GM06990 (cell line): ENCODE data around the gene UBXN1.
"Not testable (repeated sequence)": the region's sequence is repeated elsewhere in the genome, so short reads cannot be mapped to it uniquely, and the experiment has no call there.

Experiments used
- DNase-seq: peaks from one replicate; pipeline ENCODE4 v3.0.0-alpha.2; 2011; ENCODE audit not compliant: insufficient read length; ENCODE audit errors: extremely low read depth
- H3K27me3 ChIP-seq: replicated peaks from 2 replicates; pipeline ENCODE4 v1.6.0; 2011; ENCODE audit warnings: low read length; ENCODE audit not compliant: control insufficient read depth, insufficient read depth
- H3K36me3 ChIP-seq: 2 replicates; pipeline ENCODE4 v1.5.1; 2011; ENCODE audit warnings: low read length; ENCODE audit not compliant: control insufficient read depth, insufficient read depth
- H3K4me3 ChIP-seq: replicated peaks from 2 replicates; pipeline ENCODE4 v1.5.1; 2011; ENCODE audit warnings: low read depth, mild to moderate bottlenecking, control low read depth, low read length
- TF ChIP-seq, protein P1 (sequence below): IDR thresholded peaks from 2 replicates; pipeline ENCODE4 v1.5.1; 2011; ENCODE audit warnings: low read length, control low read depth, mild to moderate bottlenecking, inconsistent platforms; ENCODE audit not compliant: insufficient read depth, poor library complexity, severe bottlenecking

UBXN1 gene

DNA sequence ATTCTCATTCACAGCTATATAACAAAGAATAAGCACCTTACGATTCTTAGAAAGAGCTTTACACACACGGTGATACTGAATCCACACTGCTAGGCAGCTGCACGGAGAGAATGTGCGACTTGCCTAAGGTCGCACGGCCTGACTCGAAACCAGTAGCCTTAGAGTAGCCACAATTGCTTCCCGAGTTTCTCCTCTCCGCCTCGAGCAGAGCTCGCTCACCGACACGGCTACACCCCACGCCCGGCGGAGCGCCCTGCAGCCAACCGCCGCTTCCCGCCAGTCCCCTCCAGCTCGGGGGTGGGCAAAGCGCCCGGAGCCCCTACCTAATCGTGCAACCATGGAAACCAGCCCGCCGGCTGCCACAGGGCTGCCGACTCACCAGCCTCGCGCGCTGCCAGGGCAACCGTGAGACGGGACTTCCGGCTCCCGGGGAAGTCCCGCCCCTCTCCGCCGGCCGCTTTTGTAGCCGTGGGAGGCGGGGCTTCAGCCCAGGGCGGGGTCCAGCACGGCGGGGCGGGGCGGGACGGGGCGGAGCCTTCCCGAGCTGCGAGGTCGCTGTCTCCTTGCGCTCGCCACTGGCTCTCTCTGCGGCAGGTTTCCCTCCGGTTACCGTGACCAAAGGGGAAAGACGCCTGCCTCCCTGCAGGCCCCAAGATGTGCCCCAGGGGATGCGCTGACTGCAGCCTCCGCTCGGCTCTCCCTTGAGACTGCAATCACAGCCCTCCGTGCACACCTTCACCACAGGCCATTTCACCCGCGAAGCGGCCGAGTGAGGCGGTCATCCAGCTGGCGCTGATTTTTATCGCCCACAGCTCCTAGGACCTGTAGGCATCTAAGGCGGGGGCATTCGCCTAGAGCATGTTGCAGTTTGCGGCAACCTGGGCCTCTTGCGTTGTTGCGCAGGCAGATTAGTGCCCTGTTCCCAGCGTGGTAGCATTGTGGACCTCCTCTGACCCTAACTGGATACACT lies 27.3 kb upstream of the UBXN1 start:
- TF ChIP-seq, protein P1, sequence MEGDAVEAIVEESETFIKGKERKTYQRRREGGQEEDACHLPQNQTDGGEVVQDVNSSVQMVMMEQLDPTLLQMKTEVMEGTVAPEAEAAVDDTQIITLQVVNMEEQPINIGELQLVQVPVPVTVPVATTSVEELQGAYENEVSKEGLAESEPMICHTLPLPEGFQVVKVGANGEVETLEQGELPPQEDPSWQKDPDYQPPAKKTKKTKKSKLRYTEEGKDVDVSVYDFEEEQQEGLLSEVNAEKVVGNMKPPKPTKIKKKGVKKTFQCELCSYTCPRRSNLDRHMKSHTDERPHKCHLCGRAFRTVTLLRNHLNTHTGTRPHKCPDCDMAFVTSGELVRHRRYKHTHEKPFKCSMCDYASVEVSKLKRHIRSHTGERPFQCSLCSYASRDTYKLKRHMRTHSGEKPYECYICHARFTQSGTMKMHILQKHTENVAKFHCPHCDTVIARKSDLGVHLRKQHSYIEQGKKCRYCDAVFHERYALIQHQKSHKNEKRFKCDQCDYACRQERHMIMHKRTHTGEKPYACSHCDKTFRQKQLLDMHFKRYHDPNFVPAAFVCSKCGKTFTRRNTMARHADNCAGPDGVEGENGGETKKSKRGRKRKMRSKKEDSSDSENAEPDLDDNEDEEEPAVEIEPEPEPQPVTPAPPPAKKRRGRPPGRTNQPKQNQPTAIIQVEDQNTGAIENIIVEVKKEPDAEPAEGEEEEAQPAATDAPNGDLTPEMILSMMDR, result no peak
- DNase-seq, result peak; percentile 90
- H3K36me3 ChIP-seq, result peaks cover 2% of the 10 kb centered on the region; the same call in 1 of the 2 replicates
- peak overlapping the region; percentile 82 for H3K4me3 ChIP-seq
- no peaks in the 10 kb centered on the region for H3K27me3 ChIP-seq

DNA sequence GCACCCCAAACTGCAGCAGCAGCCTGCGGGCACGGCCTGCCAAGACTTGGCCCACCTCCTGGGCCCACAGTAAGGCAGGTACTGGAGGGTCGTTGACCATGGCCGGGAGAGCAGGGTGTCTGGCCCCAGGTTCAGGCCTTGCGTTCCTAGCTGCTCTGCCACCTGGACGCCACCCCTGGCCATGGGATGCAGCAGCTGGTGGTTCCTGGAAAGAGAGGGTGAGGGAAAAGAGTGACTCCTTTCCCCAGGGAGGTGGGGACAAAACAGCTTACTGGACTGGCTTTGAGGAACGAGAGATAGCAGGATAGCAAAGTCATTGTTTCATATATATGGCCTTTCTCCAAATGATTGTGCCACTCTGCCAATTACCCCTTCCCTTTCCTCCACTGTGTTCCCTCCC lies 26.5 kb upstream of the UBXN1 start:
- Histone ChIP-seq H3K4me3 (peak overlapping the region; percentile 82), H3K36me3 (peaks cover 2% of the 10 kb centered on the region; the same call in 1 of the 2 replicates), H3K27me3 (no peaks in the 10 kb centered on the region)
- no peak for DNase-seq
- TF ChIP-seq, protein P1, result no peak

DNA sequence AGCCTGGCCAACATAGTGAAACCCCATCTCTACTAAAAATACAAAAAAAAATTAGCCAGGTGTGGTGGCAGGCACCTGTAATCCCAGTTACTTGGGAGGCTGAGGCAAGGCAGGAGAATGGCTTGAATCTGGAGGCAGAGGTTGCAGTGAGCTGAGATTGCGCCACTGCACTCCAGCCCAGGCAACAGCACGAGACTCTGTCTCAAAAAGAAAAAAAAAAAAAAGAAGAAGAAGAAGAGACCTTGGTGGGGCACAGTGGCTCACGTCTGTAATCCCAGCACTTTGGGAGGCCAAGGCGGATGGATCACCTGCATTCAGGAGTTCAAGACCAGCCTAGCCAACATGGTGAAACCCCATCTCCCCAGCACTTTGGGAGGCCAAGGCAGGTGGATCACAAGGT lies 25.0 kb upstream of the UBXN1 start:
- not testable (repeated sequence) for H3K36me3 ChIP-seq

DNA sequence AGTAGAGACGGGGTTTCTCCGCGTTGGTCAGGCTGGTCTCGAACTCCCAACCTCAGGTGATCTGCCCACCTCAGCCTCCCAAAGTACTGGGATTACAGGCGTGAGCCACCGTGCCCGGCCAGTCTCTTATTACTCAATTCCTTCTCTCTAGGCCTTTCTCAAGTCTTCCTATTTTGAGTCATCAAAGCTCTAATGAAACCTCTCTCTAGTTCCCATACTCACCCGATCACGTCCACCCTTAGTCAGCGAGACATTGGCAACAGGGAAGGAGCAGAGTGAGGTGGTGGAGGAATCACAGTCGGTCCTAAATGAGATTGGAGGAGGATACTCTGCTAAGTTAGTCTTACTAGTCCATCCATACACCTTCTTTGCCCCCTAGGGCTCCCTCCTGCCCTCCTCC lies 23.4 kb upstream of the UBXN1 start:
- TF ChIP-seq, protein P1, result no peak
- Histone ChIP-seq H3K4me3 (no peak overlapping the region), H3K36me3 (no peaks in the 10 kb centered on the region), H3K27me3 (no peaks in the 10 kb centered on the region)
- no peak for DNase-seq

More for the DNA sequence above, 25.0 kb upstream of the UBXN1 start:
- not testable (repeated sequence) for H3K4me3 ChIP-seq, DNase-seq, H3K27me3 ChIP-seq

DNA sequence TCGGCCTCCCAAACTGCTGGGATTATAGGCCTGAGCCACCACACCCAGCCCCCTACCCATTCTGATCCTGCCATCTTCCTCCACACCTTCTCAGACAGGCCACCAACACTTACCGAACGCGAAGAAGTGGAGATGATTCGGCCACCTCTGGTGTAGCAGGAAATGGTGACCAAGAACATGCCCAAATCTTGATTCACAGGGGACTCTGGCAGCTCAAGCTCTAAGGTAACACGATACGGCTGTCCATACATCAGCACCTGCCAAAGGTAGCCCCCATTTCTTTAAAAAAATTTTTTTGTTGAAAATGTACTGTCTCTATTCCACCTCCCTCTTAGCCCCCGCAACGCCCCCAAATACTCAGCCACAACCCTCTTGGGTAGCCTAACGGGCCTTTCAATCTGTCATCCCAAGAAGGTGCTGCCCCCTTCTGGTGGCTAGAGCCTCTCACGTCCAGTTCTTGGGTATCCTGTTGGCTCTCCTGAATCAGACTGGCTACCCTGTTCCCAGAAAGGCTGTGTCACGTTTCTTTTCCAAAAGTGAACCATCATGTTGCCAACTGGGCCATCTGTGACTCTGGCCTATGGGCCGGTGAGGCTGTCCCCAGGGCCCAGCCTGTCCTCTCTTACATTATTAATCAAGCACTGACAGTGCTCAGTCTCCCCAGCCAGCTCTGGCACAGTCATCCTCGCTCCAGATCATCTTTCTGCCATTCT lies 15.7 kb upstream of the UBXN1 start:
- peaks cover 25% of the 10 kb centered on the region for H3K36me3 ChIP-seq
- no peak overlapping the region for H3K4me3 ChIP-seq
- no peak for DNase-seq
- TF ChIP-seq, protein P1, result peak; percentile 85
- no peaks in the 10 kb centered on the region for H3K27me3 ChIP-seq

DNA sequence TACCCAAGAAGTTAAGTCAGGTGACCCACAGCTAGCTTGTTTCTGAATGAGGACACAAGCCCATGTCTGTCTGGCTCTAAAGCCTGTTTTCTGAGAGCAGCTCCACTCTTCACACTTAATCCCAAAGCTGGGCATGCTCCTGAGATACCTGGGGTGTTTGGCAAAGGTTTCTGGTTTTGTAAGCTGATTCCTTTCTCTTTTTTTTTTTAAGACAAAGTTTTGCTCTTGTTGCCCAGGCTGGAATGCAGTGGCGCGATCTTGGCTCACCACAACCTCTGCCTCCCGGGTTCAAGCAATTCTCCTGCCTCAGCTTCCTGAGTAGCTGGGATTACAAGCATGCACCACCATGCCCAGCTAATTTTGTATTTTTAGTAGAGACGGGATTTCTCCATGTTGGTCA lies 14.8 kb upstream of the UBXN1 start:
- not testable (repeated sequence) for H3K4me3 ChIP-seq, DNase-seq, H3K27me3 ChIP-seq
- H3K36me3 ChIP-seq, result peaks cover 25% of the 10 kb centered on the region
